GM21526 (cell line): ENCODE results near the gene RFC5.

ENCODE experiments used
- ATAC-seq: cut with Tn5 transposase; IDR thresholded peaks from one replicate; pipeline ENCODE4 v1.9.1; 2021; ENCODE audit warnings: moderate library complexity; ENCODE audit not compliant: unreplicated experiment, low FRiP score

The RFC5 gene

DNA sequence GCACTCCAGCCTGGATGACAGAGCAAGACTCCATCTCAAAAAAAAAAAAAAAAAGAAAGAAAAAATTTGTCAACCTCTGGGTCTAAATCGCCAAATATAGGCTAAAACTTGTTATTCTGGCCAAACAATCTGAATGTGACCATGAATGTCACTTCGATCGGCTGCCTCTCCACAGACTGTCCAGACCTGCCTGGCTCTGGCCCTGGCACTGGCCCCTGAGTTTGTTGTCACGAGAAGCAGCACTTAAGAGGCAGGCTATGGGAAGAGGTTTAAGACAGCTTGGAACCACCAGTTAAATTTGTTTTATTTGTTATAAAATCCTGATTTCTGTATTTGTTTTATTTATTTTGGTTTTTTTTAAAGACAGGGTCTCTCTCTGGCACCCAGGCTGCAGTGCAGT, 29.9 kb downstream of the RFC5 start:
- ATAC-seq, result no peak

DNA sequence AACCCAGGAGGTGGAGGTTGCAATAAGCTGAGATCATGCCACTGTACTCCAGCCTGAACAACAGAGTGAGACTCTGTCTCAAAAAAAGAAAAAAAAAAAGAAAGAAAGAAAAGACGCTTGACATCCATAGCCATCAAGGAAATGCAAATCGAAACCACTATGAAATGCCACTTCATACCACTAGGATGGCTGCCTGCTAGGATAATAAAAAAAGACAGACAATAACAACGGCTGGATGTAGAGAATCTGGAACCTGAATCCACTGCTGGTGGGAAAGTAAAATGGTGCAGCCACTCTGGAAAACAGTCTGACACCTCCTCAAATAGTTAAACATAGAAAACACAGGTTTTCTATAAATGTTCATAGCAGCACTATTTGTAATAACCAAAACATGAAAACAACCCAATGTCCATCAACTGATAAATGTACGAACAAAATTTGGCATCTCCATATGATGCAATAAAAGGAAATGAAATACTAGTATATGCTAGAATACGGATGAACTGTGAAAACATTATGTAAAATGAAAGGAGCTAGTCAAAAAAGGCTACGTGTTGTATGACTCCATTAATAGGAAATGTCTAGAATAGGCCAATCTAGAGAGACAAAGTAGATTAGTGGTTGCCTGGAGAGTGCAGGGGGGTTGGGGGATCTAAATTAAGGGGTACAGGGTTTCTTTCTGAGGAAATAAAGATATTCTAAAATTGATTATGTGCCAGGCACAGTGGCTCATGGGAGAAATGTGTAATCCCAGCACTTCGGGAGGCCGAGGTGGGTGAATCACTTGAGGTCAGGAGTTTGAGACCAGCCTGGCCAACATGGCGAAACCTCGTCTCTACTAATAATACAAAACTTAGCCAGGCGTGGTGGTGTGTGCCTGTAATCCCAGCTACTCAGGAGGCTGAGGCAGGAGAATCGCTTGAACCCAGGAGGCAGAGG, 34.7 kb downstream of the RFC5 start:
- no peak for ATAC-seq

DNA sequence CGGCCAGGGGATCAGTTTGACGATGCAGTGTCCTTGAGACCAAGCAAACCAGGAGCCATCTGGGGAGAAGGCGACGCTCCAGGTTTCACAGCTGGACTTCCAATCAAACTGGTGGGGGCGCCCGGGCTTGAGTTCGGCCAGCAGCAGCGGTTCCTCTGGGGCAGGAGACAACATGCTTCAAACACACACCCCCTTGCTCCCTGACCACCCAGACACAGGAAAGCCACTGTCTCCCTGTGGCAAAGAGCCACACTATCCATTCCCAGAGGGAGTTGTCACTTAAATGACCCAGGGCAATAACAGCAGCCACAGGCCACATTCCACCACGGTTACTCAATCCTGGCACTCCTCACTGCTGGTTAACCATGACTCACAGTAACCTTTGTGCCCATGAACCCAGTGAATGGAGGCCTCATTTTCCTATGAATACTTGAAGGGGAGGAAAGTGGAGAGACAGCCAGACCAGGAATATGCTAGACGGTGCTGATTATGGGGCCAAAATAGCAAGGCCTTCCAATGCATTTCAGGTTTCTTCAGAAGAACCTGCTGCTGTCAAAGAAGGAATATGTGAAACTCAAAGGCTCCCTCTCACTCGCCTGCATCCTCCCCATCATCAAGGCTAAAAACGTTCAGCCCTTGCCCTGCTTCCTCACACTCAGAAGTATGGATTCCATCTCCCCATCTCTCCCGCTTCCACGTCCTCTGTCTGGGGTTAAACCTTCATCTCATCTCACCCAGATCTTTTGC, 36.0 kb downstream of the RFC5 start:
- no peak for ATAC-seq

DNA sequence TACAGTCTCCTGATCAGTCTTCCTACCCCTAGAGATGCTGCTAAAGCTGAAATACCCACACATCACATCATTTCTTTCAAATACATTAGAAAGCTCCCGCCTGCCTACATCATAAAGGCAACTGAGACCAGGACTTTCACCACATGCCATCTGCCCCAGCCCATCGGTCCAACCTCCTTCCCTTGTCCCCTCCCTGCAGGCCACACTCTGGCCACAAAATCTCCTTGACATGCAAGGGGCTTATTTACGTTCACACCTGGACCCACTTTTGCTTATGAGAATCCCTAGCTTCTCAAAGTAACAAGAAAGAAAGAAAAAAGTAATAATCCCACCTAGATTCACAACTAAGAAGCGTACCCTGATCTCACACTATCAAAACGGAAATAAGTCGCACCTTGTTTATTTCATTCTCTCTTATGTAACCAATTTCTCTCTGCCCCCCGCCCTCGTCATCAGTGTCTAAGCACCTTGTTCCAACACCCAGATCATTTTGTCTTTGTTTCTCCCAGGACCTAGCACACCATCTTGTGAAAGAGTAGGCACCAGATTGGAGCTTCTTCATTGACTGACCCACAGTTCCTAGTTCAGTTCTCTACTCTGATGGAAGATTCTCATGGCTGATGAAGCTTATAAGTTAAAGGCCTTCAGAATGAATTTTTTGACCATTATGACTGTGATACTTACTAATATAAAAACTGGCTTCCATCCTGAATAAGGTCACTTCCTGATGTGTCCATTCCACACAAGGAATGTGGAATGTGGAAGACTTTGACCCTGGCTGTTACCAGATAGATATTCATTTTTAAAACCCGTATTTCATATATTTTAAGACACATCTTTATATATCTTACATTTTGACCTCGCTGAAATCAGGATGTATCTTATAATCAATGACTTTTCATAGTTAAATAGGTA, 36.8 kb downstream of the RFC5 start:
- ATAC-seq, result no peak

DNA sequence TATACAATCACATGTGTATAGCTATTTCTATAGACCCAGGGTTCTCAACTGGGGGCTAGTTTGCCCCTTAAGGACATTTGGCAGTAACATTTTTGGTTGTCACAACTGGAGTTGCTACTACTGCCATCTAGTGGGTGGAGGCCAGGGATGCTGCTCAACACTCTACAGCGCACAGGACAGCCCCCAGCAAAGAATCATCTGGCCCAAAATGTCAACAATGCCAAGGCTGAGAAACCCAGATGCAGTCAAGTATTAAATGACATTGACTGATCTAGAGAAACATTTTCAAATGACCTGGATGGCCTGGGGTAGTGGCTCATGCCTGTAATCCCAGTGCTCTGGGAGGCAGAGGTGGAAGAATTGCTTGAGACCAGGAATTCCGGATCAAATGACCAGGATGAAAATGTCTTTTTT, 38.6 kb downstream of the RFC5 start:
- peak; percentile 64 for ATAC-seq

DNA sequence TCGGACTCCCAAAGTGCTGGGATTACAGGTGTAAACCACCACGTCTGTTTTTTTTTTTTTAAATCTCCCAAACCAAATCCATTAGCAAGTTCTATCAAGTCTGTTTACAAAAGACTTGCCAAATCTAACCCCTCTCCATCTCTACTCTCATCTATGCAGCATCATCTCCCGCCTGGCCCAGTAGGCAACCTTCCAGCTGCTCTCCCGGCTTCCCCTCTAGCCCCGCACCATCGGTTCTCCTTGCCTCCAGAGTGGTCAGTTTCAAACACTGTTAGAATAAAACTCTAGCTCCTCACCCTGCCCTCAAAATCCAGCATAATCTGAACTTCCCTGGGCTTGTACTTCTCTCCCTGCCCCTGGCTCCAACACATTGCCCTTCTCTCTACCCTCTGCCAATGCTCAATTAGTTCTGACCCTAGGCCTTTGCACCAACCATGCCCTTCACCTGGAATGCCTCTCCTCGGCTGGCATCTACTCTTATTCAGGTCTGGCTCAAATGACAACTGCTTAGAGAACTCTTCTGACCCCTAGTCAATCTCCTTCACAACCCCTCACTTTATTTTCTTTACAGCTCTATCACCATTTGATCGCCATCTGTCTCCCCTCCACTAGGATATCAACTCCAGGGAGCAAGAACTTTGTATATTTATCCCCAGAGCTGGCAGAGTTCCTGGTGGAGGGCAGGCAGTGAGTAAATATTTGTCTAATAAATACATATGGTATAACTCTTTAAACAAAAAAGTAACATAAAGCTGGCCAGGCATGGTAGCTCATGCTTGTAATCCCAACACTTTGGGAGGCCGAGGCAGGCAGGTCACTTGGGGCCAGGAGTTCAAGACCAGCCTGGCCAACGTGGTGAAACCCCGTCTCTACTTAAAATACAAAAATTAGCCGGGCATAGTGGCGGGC, 39.6 kb downstream of the RFC5 start:
- ATAC-seq, result no peak

DNA sequence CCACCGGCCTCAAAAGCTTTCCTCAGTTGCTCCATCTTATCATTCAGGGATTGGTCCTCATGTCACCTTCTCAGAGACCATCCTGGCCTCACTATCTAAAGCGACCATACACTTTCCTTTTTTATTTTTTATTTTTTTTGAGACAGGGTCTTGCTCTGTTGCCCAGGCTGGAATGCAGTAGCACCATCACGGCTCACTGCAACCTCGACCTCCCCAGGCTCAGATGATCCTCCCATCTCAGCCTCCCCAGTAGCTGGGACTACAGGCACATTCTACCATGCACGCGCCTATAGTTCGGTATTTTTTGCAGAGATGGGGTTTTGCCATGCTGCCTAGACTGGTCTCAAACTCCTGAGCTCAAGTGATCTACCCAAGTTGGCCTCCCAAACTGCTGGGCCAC, 41.7 kb downstream of the RFC5 start:
- ATAC-seq, result no peak

DNA sequence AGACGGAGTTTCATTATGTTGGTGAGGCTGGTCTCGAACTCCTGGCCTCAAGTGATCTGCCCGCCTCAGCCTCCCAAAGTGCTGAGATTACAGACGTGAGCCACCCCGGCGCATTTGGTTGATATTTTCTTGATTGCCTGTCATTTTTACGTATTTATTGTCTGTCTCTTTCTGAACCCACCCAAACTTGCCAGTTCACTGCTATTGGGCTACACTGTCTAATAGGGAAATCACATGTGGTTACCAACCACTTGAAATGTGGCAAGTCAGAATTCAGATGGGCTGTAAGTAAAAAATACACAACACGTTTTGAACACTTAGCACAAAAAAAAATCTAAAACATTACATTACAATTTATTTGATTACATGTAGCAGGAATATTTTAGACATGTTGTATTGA, 42.4 kb downstream of the RFC5 start:
- ATAC-seq, result no peak

DNA sequence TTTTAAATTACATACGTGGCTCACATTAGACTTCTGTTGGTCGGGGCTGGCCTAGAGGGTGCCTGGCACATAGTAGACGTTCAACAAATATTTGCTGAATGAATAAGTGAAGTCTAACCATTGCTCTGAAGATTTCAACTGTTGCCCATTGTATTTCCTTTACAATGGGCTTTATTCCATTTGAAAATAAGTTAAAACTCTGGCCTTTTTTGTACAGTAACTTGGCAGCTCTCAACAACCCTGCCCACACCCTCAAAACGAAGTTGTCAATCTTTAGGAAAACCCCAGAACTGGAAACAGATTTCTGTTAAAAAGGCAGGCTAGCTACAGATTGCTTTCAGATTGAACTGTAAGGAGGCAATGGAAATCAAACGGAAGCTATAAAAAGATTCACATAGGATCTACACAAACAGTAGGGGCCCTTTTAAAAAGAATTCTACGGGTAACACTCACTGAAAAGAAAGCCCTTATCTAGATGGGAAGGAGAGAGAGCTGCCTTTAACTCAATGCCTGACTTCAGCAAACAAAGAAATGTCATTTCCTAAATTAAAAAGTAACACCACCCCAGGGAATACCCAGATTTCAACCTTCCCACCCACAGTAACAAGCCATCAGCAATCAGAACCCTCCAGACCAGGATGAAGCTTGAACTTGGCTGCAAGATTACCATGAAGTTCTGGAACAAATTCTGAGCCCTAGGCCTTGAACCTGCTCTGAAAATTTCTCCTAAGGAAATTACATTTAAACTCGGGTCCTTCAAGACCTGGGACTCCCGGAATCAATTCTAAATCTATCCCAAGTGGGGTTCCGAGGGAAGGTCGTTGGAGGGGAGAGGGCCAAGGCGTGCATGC, 43.1 kb downstream of the RFC5 start:
- no peak for ATAC-seq

DNA sequence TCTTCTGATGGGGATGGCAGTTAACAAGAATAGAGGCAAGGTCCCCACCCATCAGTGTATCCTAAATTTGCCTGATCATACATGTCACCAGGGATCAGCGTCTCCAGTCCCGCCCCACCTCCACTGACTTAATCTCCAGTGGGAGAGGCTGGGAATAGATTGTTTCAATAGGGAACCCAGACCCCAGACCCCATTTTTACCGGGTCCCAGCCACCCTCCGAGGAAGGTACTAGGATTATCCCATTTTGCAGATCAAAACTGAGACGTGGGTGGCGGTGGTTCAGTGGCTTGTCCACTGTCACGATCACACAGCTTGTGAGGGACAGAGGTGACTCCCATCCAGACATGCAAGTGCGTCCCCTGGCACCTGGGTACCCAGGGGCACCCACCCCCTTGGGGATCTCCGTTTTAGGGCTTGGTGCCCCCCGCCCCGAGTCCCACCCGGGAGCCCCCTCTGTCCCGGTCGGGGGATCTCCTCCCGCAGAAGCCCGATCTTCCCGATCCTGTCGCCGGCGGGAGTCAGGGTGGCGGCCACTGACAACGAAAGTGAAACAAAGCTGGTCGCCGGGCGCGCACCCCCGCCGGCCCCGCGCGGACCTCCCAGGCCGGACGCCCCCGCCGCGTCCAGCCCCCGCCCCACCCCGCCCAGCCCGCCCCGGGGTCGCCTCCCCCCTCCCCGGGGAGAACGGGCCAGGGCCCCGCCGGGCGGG, 44.0 kb downstream of the RFC5 start:
- no peak for ATAC-seq

DNA sequence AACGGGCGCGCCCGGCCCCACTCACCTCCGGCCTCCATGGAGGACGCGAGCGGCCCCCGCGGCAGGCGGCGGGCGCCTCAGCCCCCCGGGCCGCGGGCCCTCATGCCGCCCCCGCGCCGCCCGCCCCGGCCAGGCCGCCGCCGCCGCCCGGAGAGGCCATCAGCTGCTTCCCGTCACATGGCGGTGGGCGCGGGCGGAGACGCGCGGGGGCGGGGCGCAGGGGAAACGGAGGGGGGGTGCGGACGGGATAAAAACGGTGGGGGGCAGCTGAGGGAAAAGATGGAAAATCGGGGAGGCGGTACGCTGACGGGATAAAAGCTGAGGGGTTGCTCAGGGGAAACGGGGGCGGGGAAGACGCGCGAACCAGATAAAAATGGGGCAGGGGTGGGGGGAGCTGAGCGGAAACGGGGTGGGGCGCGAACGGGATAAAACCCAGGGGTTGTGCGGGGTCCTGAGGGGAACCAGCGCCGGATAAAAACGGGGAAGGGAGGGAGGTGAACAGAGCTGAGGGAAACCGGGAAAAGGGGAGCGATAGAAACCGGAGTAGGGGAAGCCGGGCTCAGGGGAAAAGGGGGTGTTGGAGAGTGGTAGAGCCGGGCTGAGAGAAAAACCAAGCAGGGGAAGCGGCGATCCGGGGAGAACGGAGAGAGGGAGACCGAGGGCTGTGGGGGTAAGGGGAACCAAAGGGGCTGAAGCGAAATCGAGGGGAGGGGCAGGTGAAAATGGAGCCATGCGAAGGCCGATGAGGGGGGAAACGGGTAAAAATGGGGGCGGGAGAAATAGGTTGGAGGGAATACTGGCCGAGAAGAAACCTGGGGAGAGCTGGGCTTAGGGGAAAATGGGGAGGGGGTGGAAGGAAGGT, 44.7 kb downstream of the RFC5 start, which contains the start of gene WSB2:
TSS of gene WSB2 (minus strand) at position 169 of the 862 bp plus-strand sequence. CDS start at position 38, 131 bp downstream.
- ATAC-seq, result no peak

DNA sequence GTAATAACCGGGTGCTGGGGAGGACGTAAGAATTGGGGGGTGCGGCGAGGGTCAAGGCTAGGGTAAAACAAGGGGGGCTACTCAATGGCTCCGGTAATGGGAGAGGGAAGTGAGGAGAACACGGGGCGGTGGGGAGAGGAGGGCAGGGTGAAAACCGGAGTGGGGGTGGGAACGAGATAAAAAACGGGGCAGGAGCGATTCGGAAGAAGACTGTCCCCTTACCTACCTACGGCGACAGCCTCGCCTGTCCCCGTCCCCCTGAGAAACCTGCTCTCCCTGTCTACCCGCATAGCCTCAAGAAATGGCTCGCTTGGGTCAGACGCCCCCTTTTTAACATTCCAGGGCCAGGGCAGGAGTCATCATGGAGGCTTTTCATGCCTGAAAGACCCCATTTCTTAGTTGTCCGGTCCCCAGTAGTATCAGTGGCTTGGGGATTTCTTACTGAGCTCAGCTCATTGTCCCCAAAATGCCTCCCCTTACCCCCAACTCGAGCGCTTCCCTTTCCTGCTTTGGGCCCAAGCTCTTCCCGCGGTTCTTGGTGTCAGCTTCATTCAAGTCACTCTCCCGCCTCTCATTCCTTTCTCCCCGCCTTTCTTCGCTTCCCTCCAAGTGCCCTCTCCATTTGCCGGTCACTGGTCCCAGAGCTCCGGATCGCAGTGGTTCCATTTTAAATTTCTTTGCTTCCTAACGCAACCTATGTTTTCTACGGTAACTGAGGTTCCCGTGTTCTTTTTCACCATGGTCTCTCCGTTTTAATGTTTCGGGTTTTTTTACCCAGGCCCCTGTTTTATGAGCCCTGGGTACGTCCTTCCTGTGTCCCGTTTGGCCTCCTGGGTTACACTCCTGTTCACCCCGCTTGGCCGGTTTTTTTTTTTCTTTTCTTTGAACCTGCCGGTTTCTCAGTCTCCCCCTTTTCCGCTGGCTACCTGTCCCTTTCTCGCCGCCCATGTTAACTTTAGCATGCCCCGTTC, 45.7 kb downstream of the RFC5 start:
- ATAC-seq, result no peak

DNA sequence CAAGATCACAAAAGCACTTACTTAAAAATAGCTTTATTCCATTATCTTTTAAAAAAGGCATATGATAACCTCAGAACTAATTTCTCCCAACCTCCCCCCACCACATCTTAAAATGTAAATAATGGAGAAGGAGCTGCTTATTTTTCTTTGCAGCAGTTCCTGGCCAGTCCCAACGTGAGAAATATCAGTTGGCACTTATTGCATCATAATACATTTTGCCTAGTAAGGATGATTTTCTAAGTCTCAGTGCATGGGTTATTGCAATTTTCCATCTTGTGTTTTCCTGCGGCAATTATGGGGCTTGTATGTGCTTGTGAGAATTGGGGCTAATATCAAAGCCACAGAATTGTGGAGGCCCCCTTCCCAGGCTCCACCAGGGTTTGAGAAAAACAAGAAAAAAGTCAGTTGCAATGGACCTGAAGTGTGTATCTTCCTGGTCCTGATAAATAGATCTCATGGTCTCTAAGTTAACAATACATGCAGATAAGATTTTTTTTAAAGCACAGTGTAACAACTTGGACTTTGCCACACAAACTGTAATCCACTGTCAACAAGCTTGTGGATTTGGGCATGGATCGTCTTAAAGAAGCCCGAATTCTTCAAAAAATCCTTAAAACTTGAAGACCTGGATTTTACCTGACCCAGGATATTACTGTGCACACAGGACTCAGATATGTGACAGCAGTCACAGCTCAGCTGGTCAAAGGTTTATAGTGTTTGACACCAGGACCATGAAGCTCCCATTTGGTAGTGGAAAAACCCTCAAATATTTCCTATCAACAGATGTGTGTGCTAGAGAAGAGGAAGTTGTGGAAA, 47.3 kb downstream of the RFC5 start:
- ATAC-seq, result no peak

DNA sequence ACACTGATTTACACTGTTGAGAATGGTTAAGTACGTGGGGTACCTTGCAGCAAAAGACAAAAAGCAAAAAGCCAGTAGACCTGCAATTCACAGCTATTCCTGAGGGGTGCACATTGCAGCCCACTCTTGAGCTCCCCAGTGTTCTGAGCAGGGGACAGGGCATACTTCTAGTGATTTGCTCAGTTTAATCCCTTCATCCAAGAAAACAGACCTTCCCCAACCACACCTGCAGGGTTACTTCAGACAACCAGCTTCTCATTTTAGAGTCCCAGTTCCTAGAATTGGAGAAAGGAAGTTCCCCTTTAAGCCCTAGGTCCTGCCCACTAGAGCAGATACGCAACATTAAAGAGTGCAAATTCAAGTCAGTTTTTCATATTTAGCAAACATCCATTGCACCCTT, 48.1 kb downstream of the RFC5 start:
- ATAC-seq, result no peak

DNA sequence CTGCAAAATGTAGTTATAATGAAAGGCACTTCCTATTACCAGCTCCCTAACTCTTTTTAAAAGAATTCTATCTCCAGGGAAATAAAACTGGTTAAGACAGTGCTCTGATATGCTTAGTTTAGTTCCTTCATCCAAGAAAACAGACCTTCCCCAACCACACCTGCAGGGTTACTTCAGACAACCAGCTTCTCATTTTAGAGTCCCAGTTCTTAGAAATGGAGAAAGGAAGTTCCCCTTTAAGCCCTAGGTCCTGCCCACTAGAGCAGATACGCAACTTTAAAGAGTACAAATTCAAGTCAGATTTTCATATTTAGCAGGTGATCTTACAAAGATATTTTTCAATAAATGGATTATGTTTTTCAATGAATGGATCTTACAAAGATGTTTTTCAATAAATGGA, 48.9 kb downstream of the RFC5 start:
- no peak for ATAC-seq
